KMS-11 (cell line): Measurements from ENCODE around the gene DPYSL5.

Experiments used
- H2AFZ ChIP-seq: fragments of 200-600 bp; sonication (generic); 2 replicates; pipeline ENCODE4 v1.6.1; 2016; ENCODE audit warnings: antibody characterized with exemption, mixed run types, low read depth
- H3K27ac ChIP-seq: fragments of 200-600 bp; sonication (generic); 2 replicates; pipeline ENCODE4 v1.6.1; 2016; ENCODE audit warnings: mild to moderate bottlenecking, mixed run types
- H3K27me3 ChIP-seq: fragments of 200-600 bp; sonication (generic); 2 replicates; pipeline ENCODE4 v1.6.1; 2017; ENCODE audit warnings: mild to moderate bottlenecking, low read depth, mixed run types, moderate library complexity; ENCODE audit not compliant: insufficient read depth
- H3K36me3 ChIP-seq: fragments of 200-600 bp; sonication (generic); 2 replicates; pipeline ENCODE4 v1.6.1; 2017; ENCODE audit warnings: mild to moderate bottlenecking, mixed run types; ENCODE audit not compliant: insufficient read depth
- H3K4me1 ChIP-seq: fragments of 200-600 bp; sonication (generic); 2 replicates; pipeline ENCODE4 v1.6.1; 2016; ENCODE audit warnings: mild to moderate bottlenecking, low read depth, mixed run types; ENCODE audit not compliant: poor library complexity, severe bottlenecking
- H3K4me2 ChIP-seq: fragments of 200-600 bp; sonication (generic); 2 replicates; pipeline ENCODE4 v1.7.0; 2016; ENCODE audit warnings: mild to moderate bottlenecking, mixed run types
- H3K4me3 ChIP-seq: fragments of 200-600 bp; sonication (generic); IDR thresholded peaks from 2 replicates; pipeline ENCODE4 v1.6.1; 2017; ENCODE audit warnings: low read depth, low read length, mixed read lengths; ENCODE audit not compliant: insufficient read depth
- H3K79me2 ChIP-seq: fragments of 200-600 bp; sonication (generic); 2 replicates; pipeline ENCODE4 v1.6.1; 2016; ENCODE audit warnings: low read depth, mixed run types; ENCODE audit not compliant: insufficient read depth
- H3K9ac ChIP-seq: fragments of 200-600 bp; sonication (generic); 2 replicates; pipeline ENCODE4 v1.6.1; 2016; ENCODE audit warnings: mild to moderate bottlenecking, mixed run types
- H4K20me1 ChIP-seq: fragments of 200-600 bp; sonication (generic); 2 replicates; pipeline ENCODE4 v1.6.1; 2016; ENCODE audit warnings: mild to moderate bottlenecking, mixed run types; ENCODE audit not compliant: insufficient read depth
- TF ChIP-seq, protein P1 (sequence below): fragments of 200-600 bp; sonication (generic); conservative IDR thresholded peaks from 2 replicates; pipeline ENCODE4 v1.6.1; 2017; ENCODE audit warnings: low read depth, mild to moderate bottlenecking, antibody characterized with exemption, low read length, moderate library complexity, mixed read lengths

The DPYSL5 gene

DNA sequence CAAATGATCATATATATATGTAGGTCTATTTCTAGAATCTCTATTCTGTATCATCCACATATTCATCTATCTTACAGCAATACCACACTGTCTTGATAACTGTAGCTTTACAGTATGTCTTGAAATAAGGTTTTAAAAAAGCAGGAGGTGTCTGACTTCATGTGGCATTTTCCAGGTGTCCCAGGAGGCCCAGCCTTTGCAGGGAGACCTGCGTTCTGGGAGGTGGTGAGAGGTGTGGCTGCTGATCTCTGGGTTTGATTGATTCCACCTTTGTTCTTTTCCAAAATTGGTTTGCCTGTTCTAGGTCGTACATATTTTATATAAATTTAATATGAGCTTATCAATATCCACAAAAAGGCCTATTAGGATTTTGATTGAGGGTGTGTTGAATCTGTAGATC lies 26.6 kb downstream of the DPYSL5 start:
- H3K9ac ChIP-seq: no peak overlapping the region
- TF ChIP-seq, protein P1, sequence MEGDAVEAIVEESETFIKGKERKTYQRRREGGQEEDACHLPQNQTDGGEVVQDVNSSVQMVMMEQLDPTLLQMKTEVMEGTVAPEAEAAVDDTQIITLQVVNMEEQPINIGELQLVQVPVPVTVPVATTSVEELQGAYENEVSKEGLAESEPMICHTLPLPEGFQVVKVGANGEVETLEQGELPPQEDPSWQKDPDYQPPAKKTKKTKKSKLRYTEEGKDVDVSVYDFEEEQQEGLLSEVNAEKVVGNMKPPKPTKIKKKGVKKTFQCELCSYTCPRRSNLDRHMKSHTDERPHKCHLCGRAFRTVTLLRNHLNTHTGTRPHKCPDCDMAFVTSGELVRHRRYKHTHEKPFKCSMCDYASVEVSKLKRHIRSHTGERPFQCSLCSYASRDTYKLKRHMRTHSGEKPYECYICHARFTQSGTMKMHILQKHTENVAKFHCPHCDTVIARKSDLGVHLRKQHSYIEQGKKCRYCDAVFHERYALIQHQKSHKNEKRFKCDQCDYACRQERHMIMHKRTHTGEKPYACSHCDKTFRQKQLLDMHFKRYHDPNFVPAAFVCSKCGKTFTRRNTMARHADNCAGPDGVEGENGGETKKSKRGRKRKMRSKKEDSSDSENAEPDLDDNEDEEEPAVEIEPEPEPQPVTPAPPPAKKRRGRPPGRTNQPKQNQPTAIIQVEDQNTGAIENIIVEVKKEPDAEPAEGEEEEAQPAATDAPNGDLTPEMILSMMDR: no peak
- H3K27me3 ChIP-seq: no peaks in the 10 kb centered on the region

DNA sequence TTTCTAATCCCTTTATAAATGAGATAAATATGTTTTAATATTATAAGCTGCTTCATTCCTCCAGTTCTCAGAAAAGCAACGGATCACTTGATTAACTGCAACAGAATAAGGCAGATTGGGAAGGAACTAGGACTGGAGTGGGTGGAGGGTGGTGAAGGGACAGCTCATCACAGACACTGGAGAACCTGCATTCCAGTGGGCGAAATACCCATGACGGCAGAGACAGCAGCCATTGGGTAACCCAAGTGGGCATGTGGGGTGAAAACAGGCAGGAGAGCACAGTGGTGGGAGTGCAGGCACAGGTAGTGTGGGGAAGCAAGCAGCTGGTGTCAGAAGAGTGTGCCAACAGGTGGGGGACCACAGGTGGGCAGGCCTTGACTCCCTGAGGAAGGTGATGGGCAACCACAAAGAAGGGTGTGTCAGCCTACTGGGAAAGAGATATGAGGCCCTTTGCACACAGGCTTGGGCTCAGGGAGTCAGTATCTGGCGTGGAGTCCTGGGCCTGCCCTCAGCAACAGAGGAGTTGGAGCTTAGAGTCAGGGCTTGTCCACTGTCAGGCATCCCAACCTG lies 27.2 kb downstream of the DPYSL5 start:
- no peaks in the 10 kb centered on the region for H4K20me1 ChIP-seq
- no peak overlapping the region for H3K27ac ChIP-seq
- no peak overlapping the region for H3K9ac ChIP-seq
- H3K4me2 ChIP-seq: no peak overlapping the region
- no peaks in the 10 kb centered on the region for H3K36me3 ChIP-seq
- no peaks in the 10 kb centered on the region for H3K4me1 ChIP-seq
- no peaks in the 10 kb centered on the region for H3K27me3 ChIP-seq
- no peaks in the 10 kb centered on the region for H3K79me2 ChIP-seq
- TF ChIP-seq, protein P1: no peak
- H2AFZ ChIP-seq: no peak overlapping the region
- no peak overlapping the region for H3K4me3 ChIP-seq

More for the DNA sequence above, 26.6 kb downstream of the DPYSL5 start:
- Histone ChIP-seq H3K4me1 (no peaks in the 10 kb centered on the region), H3K79me2 (no peaks in the 10 kb centered on the region), H4K20me1 (no peaks in the 10 kb centered on the region), H3K27ac (no peak overlapping the region), H3K4me2 (no peak overlapping the region), H3K36me3 (no peaks in the 10 kb centered on the region), H2AFZ (no peak overlapping the region), H3K4me3 (no peak overlapping the region)

DNA sequence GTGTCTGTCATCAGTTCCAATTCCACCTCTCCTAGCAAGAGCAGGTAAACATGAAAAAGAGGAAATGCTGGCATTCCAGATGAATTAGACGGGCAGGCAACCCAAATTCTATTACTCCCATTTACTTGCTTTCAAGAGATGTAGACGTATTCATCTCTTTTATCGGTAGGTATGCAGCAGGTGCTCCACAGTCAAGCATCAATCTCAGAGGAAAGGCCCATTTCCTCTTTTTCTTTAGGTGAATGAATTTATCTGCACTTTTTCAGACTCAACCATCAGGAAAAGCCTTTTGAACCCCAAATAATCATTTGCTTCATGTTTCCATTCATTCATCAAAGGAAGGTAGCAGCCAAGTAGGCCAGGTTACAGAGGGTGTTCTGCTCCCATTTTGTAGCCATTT lies 27.9 kb downstream of the DPYSL5 start:
- Histone ChIP-seq H3K27me3 (no peaks in the 10 kb centered on the region), H3K36me3 (no peaks in the 10 kb centered on the region)
- TF ChIP-seq, protein P1: no peak

DNA sequence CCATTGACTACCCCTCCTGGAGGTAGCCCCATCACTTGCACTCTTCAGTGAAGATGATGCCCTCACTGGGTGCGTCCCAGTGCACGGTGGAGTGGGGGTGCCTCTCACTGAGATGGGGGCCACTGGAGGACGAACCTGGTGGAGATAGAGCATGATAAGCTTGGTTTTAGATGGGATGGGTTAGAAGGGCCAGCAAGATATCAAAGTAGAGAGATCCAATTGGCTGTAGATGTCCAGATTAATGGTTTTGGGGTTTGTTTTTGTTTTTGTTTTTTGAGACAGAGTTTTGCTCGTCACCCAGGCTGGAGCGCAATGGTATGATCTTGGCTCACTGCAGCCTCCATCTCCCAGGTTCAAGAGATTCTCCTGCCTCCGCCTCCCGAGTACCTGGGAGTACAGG lies 28.3 kb downstream of the DPYSL5 start:
- H3K9ac ChIP-seq: no peak overlapping the region
- H4K20me1 ChIP-seq: no peaks in the 10 kb centered on the region
- no peaks in the 10 kb centered on the region for H3K79me2 ChIP-seq
- no peaks in the 10 kb centered on the region for H3K4me1 ChIP-seq
- H2AFZ ChIP-seq: no peak overlapping the region
- no peak overlapping the region for H3K27ac ChIP-seq
- TF ChIP-seq, protein P1: no peak
- H3K4me2 ChIP-seq: no peak overlapping the region
- no peaks in the 10 kb centered on the region for H3K27me3 ChIP-seq
- H3K4me3 ChIP-seq: no peak overlapping the region
- H3K36me3 ChIP-seq: no peaks in the 10 kb centered on the region

More for the DNA sequence above, 27.9 kb downstream of the DPYSL5 start:
- no peak overlapping the region for H2AFZ ChIP-seq
- no peak overlapping the region for H3K4me3 ChIP-seq
- H3K79me2 ChIP-seq: no peaks in the 10 kb centered on the region
- no peaks in the 10 kb centered on the region for H4K20me1 ChIP-seq
- H3K27ac ChIP-seq: no peak overlapping the region
- H3K4me2 ChIP-seq: no peak overlapping the region
- H3K4me1 ChIP-seq: no peaks in the 10 kb centered on the region
- H3K9ac ChIP-seq: no peak overlapping the region
